ENCODE data around the gene RNF180.

Gene RNF180

DNA sequence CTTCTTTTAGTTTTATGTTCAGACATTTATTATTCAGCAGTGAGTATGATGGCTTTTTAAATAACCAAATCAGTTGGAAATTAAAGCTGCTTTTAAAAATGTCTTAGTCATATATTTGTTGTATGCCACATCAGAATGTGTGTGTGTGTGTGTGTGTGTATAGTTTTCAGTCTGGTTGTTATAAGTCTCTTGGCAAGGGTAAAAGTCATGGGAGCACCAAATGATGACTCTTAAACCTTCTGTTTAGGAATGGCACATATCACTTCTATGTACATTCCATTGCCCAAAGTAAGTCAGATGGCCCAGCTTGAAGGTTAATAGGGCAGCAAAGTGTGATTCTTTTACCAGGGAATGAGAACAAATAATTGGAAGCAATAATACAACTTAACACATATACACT lies 135.9 kb downstream of the RNF180 start:
- Histone ChIP-seq H3K36me3 (ENCODE audit: insufficient read depth) (no peaks in the 10 kb centered on the region), H3K4me2 (no peak overlapping the region), H3K27ac (no peak overlapping the region), H2AFZ (ENCODE audit: low read depth) (no peak overlapping the region), H3K79me2 (ENCODE audit: insufficient read depth, low read depth) (no peaks in the 10 kb centered on the region), H3K4me3 (IDR thresholded peaks at IDR 0.05; ENCODE audit: insufficient read depth, low read depth, low read length) (no peak overlapping the region), H4K20me1 (ENCODE audit: insufficient read depth) (no peaks in the 10 kb centered on the region), H3K9ac (no peak overlapping the region), H3K27me3 (ENCODE audit: insufficient read depth, low read depth) (no peaks in the 10 kb centered on the region), H3K4me1 (ENCODE audit: low read depth, poor library complexity, severe bottlenecking) (peaks cover 7% of the 10 kb centered on the region)
- no peak for TF ChIP-seq CTCF (conservative IDR thresholded peaks at IDR 0.05; ENCODE audit: low read depth, low read length)

DNA sequence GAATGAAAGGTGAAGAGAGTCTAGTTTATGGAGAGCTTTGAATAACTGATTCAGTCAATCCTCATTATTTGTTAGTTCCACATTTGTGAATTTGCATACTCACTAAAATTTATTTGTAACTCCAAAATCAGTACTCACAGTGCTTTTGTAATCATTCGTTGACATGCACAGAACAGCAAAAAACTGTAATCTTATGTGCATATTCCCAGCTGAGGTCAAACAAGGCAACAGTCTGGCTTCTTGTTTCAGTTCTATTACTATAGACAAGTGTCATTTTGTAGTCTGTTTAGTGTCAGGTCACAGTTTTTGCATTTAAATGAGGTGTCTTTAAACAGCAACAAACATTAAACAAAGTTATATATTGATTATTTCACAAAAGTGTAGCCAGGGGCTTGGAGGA lies 142.5 kb downstream of the RNF180 start:
- H3K27me3 ChIP-seq (ENCODE audit: insufficient read depth, low read depth): no peaks in the 10 kb centered on the region
- no peaks in the 10 kb centered on the region; the same call in 1 of the 2 replicates for H3K36me3 ChIP-seq (ENCODE audit: insufficient read depth)
- no peak overlapping the region for H3K9ac ChIP-seq
- H4K20me1 ChIP-seq (ENCODE audit: insufficient read depth): no peaks in the 10 kb centered on the region
- no peak overlapping the region for H3K4me2 ChIP-seq
- no peaks in the 10 kb centered on the region for H3K79me2 ChIP-seq (ENCODE audit: insufficient read depth, low read depth)
- H3K4me3 ChIP-seq (IDR thresholded peaks at IDR 0.05; ENCODE audit: insufficient read depth, low read depth, low read length): no peak overlapping the region
- TF ChIP-seq CTCF (conservative IDR thresholded peaks at IDR 0.05; ENCODE audit: low read depth, low read length): no peak
- H3K4me1 ChIP-seq (ENCODE audit: low read depth, poor library complexity, severe bottlenecking): no peaks in the 10 kb centered on the region
- H3K27ac ChIP-seq: no peak overlapping the region
- no peak overlapping the region for H2AFZ ChIP-seq (ENCODE audit: low read depth)

GRCh38 chr5:64312491-64312890 lies 146.8 kb downstream of the RNF180 start:
- TF ChIP-seq CTCF (conservative IDR thresholded peaks at IDR 0.05; ENCODE audit: low read depth, low read length): no peak
- H3K27ac ChIP-seq: no peak overlapping the region
- no peak overlapping the region for H3K4me3 ChIP-seq (IDR thresholded peaks at IDR 0.05; ENCODE audit: insufficient read depth, low read depth, low read length)
- no peak overlapping the region for H3K4me2 ChIP-seq
- no peaks in the 10 kb centered on the region for H3K79me2 ChIP-seq (ENCODE audit: insufficient read depth, low read depth)
- H4K20me1 ChIP-seq (ENCODE audit: insufficient read depth): 0 out of 2 replicates have a peak, but pooled peaks cover 3% of the 10 kb centered on the region
- no peak overlapping the region for H2AFZ ChIP-seq (ENCODE audit: low read depth)
- no peaks in the 10 kb centered on the region for H3K4me1 ChIP-seq (ENCODE audit: low read depth, poor library complexity, severe bottlenecking)
- no peaks in the 10 kb centered on the region; the same call in 1 of the 2 replicates for H3K36me3 ChIP-seq (ENCODE audit: insufficient read depth)
- H3K9ac ChIP-seq: no peak overlapping the region
- no peaks in the 10 kb centered on the region for H3K27me3 ChIP-seq (ENCODE audit: insufficient read depth, low read depth)

GRCh38 chr5:64315778-64316177 lies 150.1 kb downstream of the RNF180 start:
- no peak for TF ChIP-seq CTCF (conservative IDR thresholded peaks at IDR 0.05; ENCODE audit: low read depth, low read length)
- H3K9ac ChIP-seq: no peak overlapping the region
- no peak overlapping the region for H2AFZ ChIP-seq (ENCODE audit: low read depth)
- 0 out of 2 replicates have a peak, but pooled peaks cover 3% of the 10 kb centered on the region for H4K20me1 ChIP-seq (ENCODE audit: insufficient read depth)
- no peak overlapping the region for H3K27ac ChIP-seq
- H3K4me3 ChIP-seq (IDR thresholded peaks at IDR 0.05; ENCODE audit: insufficient read depth, low read depth, low read length): no peak overlapping the region
- H3K36me3 ChIP-seq (ENCODE audit: insufficient read depth): no peaks in the 10 kb centered on the region
- no peaks in the 10 kb centered on the region for H3K27me3 ChIP-seq (ENCODE audit: insufficient read depth, low read depth)
- peaks cover 6% of the 10 kb centered on the region for H3K4me1 ChIP-seq (ENCODE audit: low read depth, poor library complexity, severe bottlenecking)
- H3K4me2 ChIP-seq: no peak overlapping the region
- H3K79me2 ChIP-seq (ENCODE audit: insufficient read depth, low read depth): no peaks in the 10 kb centered on the region

Data from KMS-11 (cell line).